ENCODE data around the gene LRP11. TPM values are rescaled to one million over a fixed set of nuclear protein-coding genes. Genes with fewer than 3 reads are reported as not detected.

Gene LRP11
- total RNA-seq, 1 experiment from 2014 or later: 31.1 TPM

- H3K4me1 Mint-ChIP-seq (ENCODE audit: low read depth, unreplicated experiment): peaks cover 9% of the 10 kb centered on the region
- no peak for DNase-seq
- H3K4me3 Mint-ChIP-seq (ENCODE audit: low read depth, unreplicated experiment): no peak overlapping the region
- intact Hi-C loops (cut with micrococcal nuclease; ENCODE audit: unreplicated experiment): no loop called here
- peaks cover 26% of the 10 kb centered on the region for H3K36me3 Mint-ChIP-seq (ENCODE audit: insufficient read depth, unreplicated experiment)
- no peaks in the 10 kb centered on the region for H3K27me3 Mint-ChIP-seq (ENCODE audit: unreplicated experiment)
- TF ChIP-seq CTCF (IDR thresholded peaks at IDR 0.05; ENCODE audit: unreplicated experiment): no peak
- CTCF ChIA-PET: interaction anchor here (0.6 kb wide), 1 partner anchor 31 kb away, joined by 4 read pairs; no protein-coding TSS in a partner anchor
- no peak overlapping the region for H3K27ac Mint-ChIP-seq (ENCODE audit: unreplicated experiment)
- no TSS peak for BruUV-seq (replicated peaks)
- H3K9me3 Mint-ChIP-seq (ENCODE audit: low read depth, unreplicated experiment): peaks cover 6% of the 10 kb centered on the region
These were observed 94.5 kb downstream of the LRP11 start for GRCh38 chr6:149769676-149770075.

Other genes starting within 250 kb of the LRP11 start
- 9.9 and 13.1 TPM in 2 replicates for gene KATNA1, start 215.6 kb downstream of the LRP11 start, total RNA-seq (2022)
- 20.0 and 20.7 TPM in 2 replicates for gene LATS1, start 146.3 kb downstream of the LRP11 start, total RNA-seq (2022)
- gene NUP43, start 117.8 kb downstream of the LRP11 start, total RNA-seq (2022): 38.4 and 42.8 TPM in 2 replicates
- 56.8 and 63.4 TPM in 2 replicates for gene PCMT1, start 114.6 kb downstream of the LRP11 start, total RNA-seq (2022)
- gene RAET1E, start 33.8 kb upstream of the LRP11 start, total RNA-seq (2022): 0.22 TPM in 1 of 2 replicates, not detected in the other
- 0.54 TPM in 1 of 2 replicates, not detected in the other for gene RAET1G, start 58.8 kb upstream of the LRP11 start, total RNA-seq (2022)
- gene ULBP2, start 77.7 kb upstream of the LRP11 start, total RNA-seq (2022): 7.1 and 7.6 TPM in 2 replicates
- 2.2 and 2.5 TPM in 2 replicates for gene ULBP1, start 99.6 kb upstream of the LRP11 start, total RNA-seq (2022)
- gene RAET1L, start 161.2 kb upstream of the LRP11 start, total RNA-seq (2022): 1.3 and 2.3 TPM in 2 replicates
- gene ULBP3, start 204.8 kb upstream of the LRP11 start, total RNA-seq (2022): 8.4 and 9.8 TPM in 2 replicates